Measurements from ENCODE around the gene LIMCH1. TPM values are rescaled to one million over a fixed set of nuclear protein-coding genes. Genes with fewer than 3 reads are reported as not detected.

Gene LIMCH1
- total RNA-seq, 3 donors from 2014 or later (not counting 1 experiment from before 2014, with no cell fraction given), result 0.05 TPM; not detected in 2

GRCh38 chr4:41609851-41610250, 71.9 kb downstream of the LIMCH1 start:
- H3K27me3 Mint-ChIP-seq (ENCODE audit: low read depth in 2 of 2), result no peaks in the 10 kb centered on the region
- H3K4me3 Mint-ChIP-seq, result no peak overlapping the region
- Histone ChIP-seq H3K27ac (ENCODE audit: low read length) (no peak overlapping the region), H3K4me1 (ENCODE audit: control insufficient read depth, insufficient read depth, low read length) (no peaks in the 10 kb centered on the region), H3K36me3 (ENCODE audit: control insufficient read depth, insufficient read depth, low read length) (no peaks in the 10 kb centered on the region), H3K4me3 (ENCODE audit: low read length) (no peak overlapping the region), H3K27me3 (ENCODE audit: control insufficient read depth, insufficient read depth, low read length) (no peaks in the 10 kb centered on the region), H3K9me3 (ENCODE audit: control insufficient read depth, insufficient read depth, low read length) (no peaks in the 10 kb centered on the region)
- H3K27ac Mint-ChIP-seq, result no peak overlapping the region
- DNase-seq, result no peak
- H3K36me3 Mint-ChIP-seq, result no peaks in the 10 kb centered on the region
- intact Hi-C loops (cut with micrococcal nuclease), result no loop called here
- H3K9me3 Mint-ChIP-seq, result peaks cover 0 to 2% of the 10 kb centered on the region in 2 donors
- ATAC-seq, result no peak
- 91% methylated on average over 5 of the region's 5 CpGs for WGBS (ENCODE audit: insufficient coverage)
- no peaks in the 10 kb centered on the region for H3K4me1 Mint-ChIP-seq
- no peak for TF ChIP-seq CTCF (IDR thresholded peaks at IDR 0.05)

GRCh38 chr4:41610474-41610873, 72.5 kb downstream of the LIMCH1 start:
- no peak overlapping the region for H3K4me3 ChIP-seq (ENCODE audit: low read length)
- no peaks in the 10 kb centered on the region for H3K4me1 ChIP-seq (ENCODE audit: control insufficient read depth, insufficient read depth, low read length)
- H3K27ac ChIP-seq (ENCODE audit: low read length), result no peak overlapping the region
- 100% methylated on average over 2 of the region's 3 CpGs for WGBS (ENCODE audit: insufficient coverage)
- intact Hi-C loops (cut with micrococcal nuclease), result no loop called here
- Mint-ChIP-seq H3K27ac (no peak overlapping the region), H3K36me3 (no peaks in the 10 kb centered on the region), H3K9me3 (peaks cover 0 to 1% of the 10 kb centered on the region in 2 donors), H3K4me3 (no peak overlapping the region), H3K27me3 (ENCODE audit: low read depth in 2 of 2) (no peaks in the 10 kb centered on the region), H3K4me1 (no peaks in the 10 kb centered on the region)
- H3K36me3 ChIP-seq (ENCODE audit: control insufficient read depth, insufficient read depth, low read length), result no peaks in the 10 kb centered on the region
- ATAC-seq (no peak), DNase-seq (no peak)
- H3K9me3 ChIP-seq (ENCODE audit: control insufficient read depth, insufficient read depth, low read length), result no peaks in the 10 kb centered on the region
- no peaks in the 10 kb centered on the region for H3K27me3 ChIP-seq (ENCODE audit: control insufficient read depth, insufficient read depth, low read length)
- TF ChIP-seq CTCF (IDR thresholded peaks at IDR 0.05), result no peak

GRCh38 chr4:41611124-41611838, 73.3 kb downstream of the LIMCH1 start:
- Mint-ChIP-seq H3K27me3 (ENCODE audit: low read depth in 2 of 2) (no peaks in the 10 kb centered on the region), H3K4me1 (no peaks in the 10 kb centered on the region), H3K27ac (no peak overlapping the region), H3K4me3 (no peak overlapping the region), H3K9me3 (peaks cover 0 to 2% of the 10 kb centered on the region in 2 donors), H3K36me3 (no peaks in the 10 kb centered on the region)
- no peaks in the 10 kb centered on the region for H3K27me3 ChIP-seq (ENCODE audit: control insufficient read depth, insufficient read depth, low read length)
- no peaks in the 10 kb centered on the region for H3K4me1 ChIP-seq (ENCODE audit: control insufficient read depth, insufficient read depth, low read length)
- 88% methylated on average over 1 of the region's 1 CpG for WGBS (ENCODE audit: insufficient coverage)
- ATAC-seq (no peak), DNase-seq (no peak)
- H3K4me3 ChIP-seq (ENCODE audit: low read length), result no peak overlapping the region
- no peak overlapping the region for H3K27ac ChIP-seq (ENCODE audit: low read length)
- H3K9me3 ChIP-seq (ENCODE audit: control insufficient read depth, insufficient read depth, low read length), result no peaks in the 10 kb centered on the region
- no peak for TF ChIP-seq CTCF (IDR thresholded peaks at IDR 0.05)
- intact Hi-C loops (cut with micrococcal nuclease), result no loop called here
- no peaks in the 10 kb centered on the region for H3K36me3 ChIP-seq (ENCODE audit: control insufficient read depth, insufficient read depth, low read length)
